AML-193 (cell line): ENCODE measurements around the gene SLC25A47.
"Not testable (repeated sequence)": the region's sequence is repeated elsewhere in the genome, so short reads cannot be mapped to it uniquely, and the experiment has no call there.

Source experiments
- DNase-seq, 2 experiments: peaks; one replicate each; lab custom pipeline; 2025; lab: John Stamatoyannopoulos, UW

Gene SLC25A47

DNA sequence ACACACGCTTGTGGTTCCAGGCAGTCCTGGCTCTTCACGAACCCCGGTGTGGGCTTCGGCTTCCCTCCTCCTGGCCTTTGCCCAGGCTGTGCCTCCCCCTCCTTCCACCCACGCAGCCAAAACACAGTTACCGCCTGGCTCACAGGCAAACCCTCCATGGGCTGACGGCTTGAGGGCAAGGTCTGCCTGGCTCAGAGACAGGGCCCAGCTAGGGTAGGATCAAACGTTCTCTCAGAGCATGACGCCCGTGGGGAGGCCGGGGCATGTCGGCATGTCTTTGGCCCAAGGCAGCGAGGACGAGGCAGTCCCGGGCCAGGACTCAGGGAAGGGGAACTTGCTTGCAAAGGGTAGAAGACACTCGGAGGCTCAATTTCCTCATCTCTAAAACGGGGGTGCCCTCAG is 2.1 kb downstream of the SLC25A47 start:
- DNase-seq = no peak

- DNase-seq = no peak
Observed at GRCh38 chr14:100325958-100326357, 2.8 kb downstream of the SLC25A47 start.

DNA sequence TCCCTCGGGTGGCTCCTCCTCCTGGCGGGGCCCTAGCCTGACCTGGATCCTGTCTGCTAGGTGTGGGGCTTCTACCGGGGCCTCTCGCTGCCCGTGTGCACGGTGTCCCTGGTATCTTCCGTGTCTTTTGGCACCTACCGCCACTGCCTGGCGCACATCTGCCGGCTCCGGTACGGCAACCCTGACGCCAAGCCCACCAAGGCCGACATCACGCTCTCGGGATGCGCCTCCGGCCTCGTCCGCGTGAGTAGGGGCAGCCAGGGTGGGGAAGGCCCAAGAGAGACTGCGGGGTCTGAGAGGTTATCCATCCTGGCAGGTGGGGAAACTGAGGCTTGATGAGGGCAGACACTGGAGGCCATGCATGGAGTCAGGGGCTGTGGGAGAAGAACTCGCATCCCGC is 4.0 kb downstream of the SLC25A47 start:
- DNase-seq = no peak

DNA sequence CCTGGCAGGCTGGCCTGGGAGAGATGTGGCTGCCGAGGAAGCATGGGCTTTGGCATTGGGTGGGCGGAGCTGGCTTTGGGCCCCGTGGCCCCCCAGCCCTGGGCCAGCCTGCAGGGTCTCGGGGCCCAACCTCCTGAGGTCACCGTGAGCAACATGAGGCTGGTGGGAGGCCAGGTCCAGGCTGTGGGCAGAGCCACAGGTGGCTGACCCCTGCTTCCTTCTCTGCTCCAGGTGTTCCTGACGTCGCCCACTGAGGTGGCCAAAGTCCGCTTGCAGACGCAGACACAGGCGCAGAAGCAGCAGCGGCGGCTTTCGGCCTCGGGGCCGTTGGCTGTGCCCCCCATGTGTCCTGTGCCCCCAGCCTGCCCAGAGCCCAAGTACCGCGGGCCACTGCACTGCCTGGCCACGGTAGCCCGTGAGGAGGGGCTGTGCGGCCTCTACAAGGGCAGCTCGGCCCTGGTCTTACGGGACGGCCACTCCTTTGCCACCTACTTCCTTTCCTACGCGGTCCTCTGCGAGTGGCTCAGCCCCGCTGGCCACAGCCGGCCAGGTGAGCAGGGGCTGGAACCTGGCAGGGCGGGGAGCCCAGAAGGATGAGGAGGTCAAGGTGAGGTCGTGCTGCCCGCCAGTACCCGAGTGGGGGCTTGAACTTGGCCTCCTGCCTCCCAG is 5.5 kb downstream of the SLC25A47 start:
- DNase-seq = no peak

DNA sequence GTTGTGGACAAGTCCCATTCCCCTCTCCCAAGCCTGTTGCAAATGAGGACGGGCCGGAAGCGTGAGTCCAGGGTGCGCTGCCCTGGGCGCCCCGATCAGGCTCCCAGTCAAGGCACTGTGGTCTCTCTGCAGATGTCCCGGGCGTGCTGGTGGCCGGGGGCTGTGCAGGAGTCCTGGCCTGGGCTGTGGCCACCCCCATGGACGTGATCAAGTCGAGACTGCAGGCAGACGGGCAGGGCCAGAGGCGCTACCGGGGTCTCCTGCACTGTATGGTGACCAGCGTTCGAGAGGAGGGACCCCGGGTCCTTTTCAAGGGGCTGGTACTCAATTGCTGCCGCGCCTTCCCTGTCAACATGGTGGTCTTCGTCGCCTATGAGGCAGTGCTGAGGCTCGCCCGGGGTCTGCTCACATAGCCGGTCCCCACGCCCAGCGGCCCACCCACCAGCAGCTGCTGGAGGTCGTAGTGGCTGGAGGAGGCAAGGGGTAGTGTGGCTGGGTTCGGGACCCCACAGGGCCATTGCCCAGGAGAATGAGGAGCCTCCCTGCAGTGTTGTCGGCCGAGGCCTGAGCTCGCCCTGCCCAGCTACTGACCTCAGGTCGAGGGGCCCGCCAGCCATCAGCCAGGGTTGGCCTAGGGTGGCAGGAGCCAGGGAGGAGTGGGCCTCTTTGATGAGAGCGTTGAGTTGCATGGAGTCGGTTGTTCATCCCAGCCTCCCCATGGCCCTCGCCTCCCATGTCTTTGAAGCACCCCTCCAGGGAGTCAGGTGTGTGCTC is 6.3 kb downstream of the SLC25A47 start:
- no peak for DNase-seq

DNA sequence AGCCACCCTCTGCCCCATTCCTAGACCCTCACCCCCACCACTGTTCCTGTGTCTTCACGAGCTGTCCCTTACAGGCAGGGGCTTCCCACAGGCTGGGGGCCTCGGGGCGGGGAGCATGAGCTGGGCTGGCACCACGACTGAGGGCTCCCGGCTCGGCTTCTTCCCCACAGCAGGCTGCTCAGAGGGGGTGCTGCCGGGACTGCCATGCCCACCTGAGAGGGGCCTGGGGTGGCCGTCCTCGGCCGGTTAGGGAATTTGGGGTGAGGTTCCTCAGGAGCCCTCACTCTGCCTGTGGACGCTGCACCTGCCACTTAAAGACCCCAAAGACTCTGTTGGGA is 6.8 kb downstream of the SLC25A47 start:
- DNase-seq = no peak

GRCh38 chr14:100330388-100330931 is 7.3 kb downstream of the SLC25A47 start:
- DNase-seq = no peak

GRCh38 chr14:100332071-100332639 is 9.0 kb downstream of the SLC25A47 start:
- no peak for DNase-seq

- DNase-seq = no peak
Observed at GRCh38 chr14:100332797-100333196, 9.7 kb downstream of the SLC25A47 start.

DNA sequence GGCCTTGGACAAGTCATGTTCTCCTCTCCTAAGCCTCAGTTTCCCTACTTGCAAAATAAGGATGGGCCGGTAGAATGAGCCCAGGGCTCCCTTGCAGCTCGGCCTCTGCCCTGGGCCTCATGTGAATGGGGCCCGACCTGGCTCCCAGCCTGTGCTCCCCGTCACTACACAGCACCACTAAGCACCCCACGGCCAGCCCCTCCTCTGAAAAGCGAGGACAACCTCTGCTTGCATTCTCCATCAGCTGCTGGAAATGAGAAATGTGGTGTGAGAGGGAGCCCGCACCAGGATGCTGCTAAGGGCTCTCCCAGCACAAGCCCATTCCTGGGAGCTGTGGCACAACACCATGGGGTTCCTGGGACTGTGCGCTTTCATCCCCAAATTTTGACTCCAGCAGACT is 10.2 kb downstream of the SLC25A47 start:
- DNase-seq = no peak

DNA sequence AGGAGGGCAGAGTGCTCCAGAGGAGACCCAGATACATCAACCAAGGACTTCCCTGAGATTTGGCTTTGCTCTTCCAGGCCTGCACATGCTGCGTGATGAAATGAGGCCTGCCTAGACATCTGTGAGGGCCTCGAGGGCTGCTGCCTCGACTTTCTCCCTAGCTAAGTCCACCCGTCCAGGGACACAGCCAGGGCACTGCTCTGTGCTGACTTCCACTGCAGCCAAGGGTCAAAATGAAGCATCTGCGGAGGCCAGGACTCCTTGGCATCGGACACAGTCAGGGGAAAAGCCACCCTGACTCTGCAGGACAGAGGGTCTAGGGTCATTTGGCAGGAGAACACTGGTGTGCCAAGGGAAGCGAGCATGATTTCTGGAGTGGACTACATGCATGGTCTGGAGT is 10.7 kb downstream of the SLC25A47 start:
- no peak for DNase-seq

- no peak for DNase-seq
Observed at GRCh38 chr14:100334904-100335303, 11.8 kb downstream of the SLC25A47 start.

DNA sequence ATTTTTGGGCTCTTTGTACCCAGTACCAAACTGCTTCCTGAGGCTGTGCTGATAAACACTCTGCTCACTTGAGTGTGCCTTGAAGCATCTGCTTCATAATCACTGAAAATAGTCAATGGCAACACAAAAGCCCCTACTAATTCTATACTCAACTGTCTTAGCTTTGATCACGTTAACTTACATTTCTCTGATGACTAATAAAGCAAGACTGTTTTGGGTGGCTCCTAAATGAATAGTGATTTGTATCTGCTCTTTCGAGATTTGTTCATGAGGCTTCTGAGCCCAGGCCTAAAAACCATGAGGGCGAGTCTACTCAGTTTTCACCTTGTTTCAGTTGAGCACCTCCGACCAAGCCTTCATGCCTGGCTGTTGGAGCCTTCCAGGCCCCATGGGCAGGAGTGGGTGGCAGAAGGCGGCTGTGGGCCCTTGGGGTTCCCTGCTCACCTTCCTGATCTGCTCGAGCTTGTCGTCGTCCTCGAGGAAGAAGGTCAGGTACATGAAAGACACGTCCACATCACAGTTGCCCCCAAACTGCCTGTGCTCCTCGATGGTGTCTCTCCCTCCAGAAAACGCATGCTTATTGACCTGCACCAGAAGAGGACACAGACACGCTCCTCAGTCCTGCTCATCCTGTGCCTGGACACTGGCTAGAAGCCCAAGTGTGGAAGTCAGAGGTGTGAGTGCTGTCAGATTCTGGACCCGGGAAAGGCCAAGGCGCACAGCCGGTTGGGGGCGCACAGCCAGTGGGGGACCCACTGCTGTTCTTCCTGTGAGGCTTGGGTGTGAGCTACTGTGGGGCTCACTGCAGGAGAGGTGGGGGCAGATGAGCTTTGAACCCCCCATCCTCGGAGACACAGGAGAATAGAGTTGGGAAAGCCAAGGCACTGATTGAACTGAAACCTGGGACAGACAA is 13.7 kb downstream of the SLC25A47 start:
- DNase-seq = no peak

DNA sequence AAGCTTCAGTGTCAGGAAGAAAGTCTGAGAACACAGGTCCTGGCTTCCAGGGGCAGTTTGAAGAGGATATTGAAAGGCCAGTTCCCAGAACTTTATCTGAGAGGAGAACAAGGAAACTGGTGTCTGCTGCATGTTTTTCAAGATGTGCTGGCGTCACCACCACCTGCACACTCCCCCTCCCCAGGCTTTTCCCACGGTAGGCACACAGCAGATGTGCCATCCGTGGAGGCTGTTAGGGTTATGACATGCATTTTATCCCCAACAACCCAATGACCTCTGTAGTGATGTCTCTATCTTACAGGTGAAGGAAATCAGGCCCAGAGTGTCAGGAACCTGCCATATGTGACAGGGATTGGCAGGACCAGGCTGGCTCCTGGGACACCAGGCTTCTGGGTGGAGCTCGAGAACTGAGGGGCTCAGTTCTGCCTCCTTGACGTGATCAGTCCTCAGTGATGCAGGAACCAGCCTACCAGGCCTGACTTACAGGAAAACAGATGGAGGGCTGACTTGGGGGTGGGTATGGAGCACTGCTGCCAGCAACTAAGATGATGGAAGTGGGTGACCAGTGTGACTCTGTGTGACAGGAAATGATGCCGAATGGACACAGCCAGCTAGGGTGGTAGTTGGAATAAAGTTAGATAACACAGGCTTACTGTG is 16.8 kb downstream of the SLC25A47 start:
- no peak for DNase-seq

DNA sequence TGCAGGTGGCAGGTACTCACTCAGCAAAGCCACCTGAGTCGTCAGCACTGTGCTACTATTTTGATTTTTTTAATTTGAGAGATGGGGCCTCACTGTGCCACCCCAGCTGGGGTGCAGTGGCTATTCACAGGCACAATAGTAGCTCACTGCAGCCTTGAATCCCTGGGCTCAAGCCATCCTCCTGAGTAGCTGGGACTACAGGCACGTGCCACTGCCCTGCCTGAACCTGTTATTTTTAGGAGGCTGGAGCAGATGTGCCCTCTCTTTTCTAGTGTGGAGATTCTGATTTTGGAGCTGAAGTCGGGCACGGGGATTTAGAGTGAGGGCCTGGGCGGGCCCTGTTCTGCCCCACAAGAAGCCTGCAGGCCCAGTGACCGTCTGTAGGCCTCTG is 17.3 kb downstream of the SLC25A47 start:
- DNase-seq = no peak

- DNase-seq = peak; percentile 93 to 96
Observed at GRCh38 chr14:100341301-100342031, 18.3 kb downstream of the SLC25A47 start.

DNA sequence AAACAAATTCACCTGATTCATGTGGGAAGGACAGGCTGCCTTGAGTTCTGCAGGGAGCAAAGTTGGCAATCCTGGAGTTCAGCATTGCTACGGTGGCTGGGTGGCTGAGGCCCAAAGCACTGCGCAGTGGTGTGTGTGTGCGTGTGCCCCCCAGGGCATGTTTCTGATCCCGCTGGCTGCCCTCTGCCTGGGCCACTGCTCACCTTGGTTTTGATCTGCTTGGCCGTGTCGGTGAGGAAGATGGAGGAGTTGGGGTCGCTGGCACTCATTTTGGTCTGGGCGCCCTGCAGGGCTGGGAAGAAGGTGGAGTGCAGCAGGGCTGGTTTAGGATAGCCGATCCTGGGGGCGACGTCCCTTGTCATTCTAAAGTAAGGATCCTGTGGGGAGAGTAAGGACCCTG is 19.1 kb downstream of the SLC25A47 start:
- no peak for DNase-seq

GRCh38 chr14:100342826-100343225 is 19.7 kb downstream of the SLC25A47 start:
- not testable (repeated sequence) for DNase-seq

DNA sequence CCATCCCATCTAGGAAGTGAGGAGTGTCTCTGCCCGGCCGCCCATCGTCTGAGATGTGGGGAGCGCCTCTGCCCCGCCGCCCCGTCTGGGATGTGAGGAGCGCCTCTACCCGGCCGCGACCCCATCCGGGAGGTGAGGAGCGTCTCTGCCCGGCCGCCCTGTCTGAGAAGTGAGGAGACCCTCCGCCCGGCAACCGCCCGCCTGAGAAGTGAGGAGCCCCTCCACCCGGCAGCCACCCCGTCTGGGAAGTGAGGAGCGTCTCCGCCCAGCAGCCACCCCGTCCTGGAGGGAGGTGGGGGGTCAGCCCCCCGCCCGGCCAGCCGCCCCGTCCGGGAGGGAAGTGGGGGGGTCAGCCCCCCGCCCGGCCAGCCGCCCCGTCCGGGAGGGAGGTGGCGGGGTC is 21.5 kb downstream of the SLC25A47 start:
- not testable (repeated sequence) for DNase-seq

- DNase-seq = no peak
Observed at GRCh38 chr14:100345711-100346110, 22.6 kb downstream of the SLC25A47 start.
